Endometrium (tissue), 2 donors: ENCODE results near the gene BLVRB.
"Not testable (repeated sequence)": the region's sequence is repeated elsewhere in the genome, so short reads cannot be mapped to it uniquely, and the experiment has no call there.

Experiments
- FAIRE-seq: peaks from 2 replicates; lab custom pipeline; 2012; peaks lifted over from hg19 to GRCh38; lab: Jason Lieb, UNC
- donor health status: control.
- donor health status: control.

BLVRB gene

GRCh38 chr19:40486017-40486416, 20.5 kb upstream of the BLVRB start:
- FAIRE-seq = no peak

DNA sequence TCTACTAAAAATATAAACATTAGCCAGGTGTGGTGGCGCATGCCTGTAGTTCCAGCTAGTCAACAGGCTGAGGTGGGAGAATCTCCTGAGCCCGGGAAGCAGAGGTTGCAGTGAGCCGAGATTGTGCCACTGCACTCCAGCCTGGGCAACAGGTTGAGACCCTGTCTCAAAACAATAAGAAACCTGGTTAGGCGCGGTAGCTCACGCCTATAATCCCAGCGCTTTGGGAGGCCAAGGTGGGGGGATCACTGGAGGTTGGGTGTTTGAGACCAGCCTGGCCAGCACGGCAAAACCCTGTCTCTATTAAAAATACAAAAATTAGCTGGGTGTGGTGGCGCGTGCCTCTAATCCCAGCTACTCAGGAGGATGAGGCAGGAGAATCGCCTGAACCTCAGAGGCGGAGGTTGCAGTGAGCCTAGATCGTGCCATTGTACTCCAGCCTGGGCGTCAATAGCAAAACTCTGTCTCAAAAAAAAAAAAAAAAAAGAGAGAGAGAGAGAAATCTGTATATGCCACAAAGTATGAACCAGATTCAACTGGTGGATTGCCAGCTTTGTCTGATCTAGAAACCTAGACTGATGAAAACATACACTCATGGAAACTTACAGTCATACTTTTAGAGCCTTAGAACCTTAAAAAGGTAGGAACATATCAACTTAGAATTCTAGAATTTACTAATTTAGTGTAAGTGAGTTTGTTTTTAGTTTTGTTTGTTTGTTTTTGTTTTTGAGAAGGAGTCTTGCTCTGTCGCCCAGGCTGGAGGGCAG, 10.5 kb upstream of the BLVRB start:
- FAIRE-seq = not testable (repeated sequence)

GRCh38 chr19:40474737-40475136, 9.2 kb upstream of the BLVRB start:
- no peak for FAIRE-seq

DNA sequence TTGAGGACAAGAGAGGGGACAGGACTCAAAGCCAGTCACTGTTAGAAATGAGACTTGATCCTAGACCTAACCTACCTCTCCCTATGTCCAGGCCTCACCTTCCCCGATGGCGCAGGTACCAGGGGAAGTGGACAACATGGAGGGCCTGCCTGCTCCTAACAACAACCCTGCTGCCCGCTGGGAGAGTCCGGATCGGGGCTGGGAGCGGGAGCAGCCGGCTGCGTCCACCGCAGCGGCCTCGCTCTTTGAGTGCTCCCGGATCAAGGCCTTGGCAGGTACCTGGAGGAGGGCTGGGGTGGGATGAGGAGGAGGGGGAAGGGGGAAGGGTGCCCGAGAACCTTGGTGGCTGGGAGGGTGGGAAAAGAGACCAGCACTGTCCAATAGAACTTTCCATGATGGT, 7.0 kb upstream of the BLVRB start:
- no peak for FAIRE-seq

DNA sequence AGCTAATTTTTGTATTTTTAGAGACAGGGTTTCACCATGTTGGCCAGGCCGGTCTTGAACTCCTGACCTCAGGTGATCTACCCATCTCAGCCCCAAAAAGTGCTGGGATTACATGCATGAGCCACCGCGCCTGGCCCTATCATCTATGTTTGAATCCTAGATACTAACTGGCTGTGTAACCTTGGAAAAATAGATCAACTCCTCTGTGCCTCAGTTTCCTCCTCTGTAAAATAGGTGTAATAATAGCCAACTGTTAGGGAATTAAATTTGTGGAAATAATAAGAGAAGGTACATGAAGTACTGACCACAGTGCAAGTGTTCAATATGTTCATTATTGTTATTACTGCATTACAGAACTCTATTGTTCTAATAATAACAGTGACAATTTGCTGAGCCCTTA, 5.6 kb upstream of the BLVRB start:
- FAIRE-seq = no peak

DNA sequence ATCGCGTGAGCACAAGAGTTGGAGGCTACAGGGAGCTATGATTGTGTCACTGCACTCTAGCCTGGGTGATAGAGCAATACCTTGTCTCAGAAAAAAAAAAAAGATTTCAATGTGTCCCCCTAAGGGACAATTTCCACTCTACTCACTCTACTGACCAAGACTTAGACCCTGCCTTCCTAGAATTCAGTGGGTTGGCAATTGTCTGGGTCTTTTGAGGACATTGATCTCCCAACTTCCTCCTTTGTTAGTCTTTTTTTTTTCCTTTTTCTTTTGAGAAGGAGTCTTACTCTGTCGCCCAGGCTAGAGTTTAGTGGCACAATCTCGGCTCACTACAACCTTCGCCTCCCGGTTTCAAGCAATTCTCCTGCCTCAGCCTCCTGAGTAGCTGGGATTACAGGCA, 3.5 kb upstream of the BLVRB start:
- no peak for FAIRE-seq

- no peak for FAIRE-seq
Observed at GRCh38 chr19:40466985-40467734, 1.6 kb upstream of the BLVRB start, which contains the start of gene SPTBN4. SPTBN4 (plus strand) TSS chr19:40467001; CDS start chr19:40472622, 5,621 bp downstream.

GRCh38 chr19:40466219-40466984, 857 bp upstream of the BLVRB start:
- no peak for FAIRE-seq

- no peak for FAIRE-seq
Observed at GRCh38 chr19:40465025-40465556, 454 bp downstream of the BLVRB start.

GRCh38 chr19:40464059-40465024, 1.2 kb downstream of the BLVRB start:
- no peak for FAIRE-seq

DNA sequence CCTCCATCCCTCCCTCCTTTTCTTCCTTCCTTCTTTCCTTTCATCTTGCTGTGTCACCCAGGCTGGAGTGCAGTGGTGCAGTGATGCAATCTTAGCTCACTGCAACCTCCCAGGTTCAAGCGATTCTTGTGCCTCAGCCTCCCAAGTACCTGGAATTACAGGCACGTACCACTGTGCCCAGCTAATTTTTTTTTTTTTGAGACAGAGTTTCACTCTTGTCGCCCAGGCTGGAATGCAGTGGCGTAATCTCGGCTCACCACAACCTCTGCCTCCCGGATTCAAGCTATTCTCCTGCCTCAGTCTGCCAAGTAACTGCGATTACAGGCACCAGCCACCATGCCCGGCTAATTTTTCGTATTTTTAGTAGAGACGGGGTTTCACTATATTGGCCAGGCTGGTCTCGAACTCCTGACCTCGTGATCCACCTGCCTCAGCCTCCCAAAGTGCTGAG, 1.9 kb downstream of the BLVRB start:
- not testable (repeated sequence) for FAIRE-seq

GRCh38 chr19:40461669-40462221, 3.8 kb downstream of the BLVRB start:
- FAIRE-seq = no peak

GRCh38 chr19:40460185-40460584, 5.4 kb downstream of the BLVRB start:
- FAIRE-seq = no peak

DNA sequence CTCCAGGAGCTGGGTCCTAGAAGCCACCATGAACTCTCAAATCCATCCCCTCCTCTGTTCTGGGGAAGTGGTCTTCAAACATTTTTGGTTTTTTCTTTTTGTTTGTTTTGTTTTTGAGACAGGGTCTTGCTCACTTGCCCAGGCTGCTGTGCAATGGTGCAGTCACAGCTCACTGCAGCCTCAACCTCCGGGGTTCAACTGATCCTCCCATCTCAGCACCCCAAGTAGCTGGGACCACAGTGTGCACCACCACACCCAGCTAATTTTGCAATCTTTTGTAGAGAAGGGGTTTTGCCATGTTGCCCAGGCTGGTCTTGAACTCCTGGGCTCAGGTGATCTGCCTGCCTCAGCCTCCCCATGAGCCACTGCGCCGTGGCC, 7.0 kb downstream of the BLVRB start:
- FAIRE-seq = no peak

DNA sequence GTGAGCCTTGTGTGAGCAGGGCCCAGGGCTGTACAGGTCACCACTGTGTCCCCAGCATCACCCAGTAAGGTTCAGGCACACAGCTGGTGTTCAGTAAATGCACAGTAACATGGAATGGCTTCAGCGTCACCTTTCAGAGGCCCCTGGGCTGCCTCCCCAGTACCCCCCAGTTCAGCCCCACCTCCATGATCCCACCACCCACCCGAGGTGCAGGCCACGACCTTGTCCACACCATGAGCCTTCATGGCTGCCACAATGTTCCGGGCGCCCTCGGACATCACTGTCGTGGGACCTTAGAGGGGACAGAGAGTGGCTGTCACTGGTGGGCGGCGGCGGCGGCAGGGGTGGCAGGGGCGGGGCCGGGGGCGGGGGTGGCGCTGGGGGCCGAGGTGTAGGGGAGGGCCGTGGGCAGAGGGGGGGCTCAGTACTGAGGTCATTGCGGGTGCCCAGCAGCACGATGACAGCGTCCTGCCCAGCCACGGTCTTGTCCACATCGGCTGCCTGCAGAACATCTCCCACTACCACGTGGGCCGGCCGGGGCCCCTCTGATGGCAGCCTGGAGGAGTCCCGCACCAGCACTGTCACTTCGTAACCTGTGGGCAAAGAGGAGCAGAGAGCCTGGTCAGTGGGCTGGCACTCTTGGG, 7.5 kb downstream of the BLVRB start:
- FAIRE-seq = no peak

- no peak for FAIRE-seq
Observed at GRCh38 chr19:40457048-40457447, 8.5 kb downstream of the BLVRB start.

DNA sequence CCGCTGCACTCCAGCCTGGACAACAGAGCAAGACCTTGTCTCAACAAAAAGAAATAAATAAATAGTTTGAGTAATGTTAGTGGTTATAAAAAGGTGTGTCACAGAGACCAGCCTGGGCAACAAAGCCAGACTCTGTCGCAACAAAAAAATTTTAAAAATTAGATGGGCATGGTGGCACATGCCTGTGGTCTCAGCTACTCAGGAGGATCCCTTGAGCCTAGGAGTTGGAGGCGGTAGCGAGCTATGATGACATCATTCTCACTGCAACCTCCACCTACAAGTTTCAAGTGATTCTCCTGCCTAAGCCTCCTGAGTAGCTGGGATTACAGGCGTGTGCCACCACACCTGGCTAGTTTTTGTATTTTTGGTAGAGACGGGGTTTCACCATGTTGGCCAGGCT, 11.6 kb downstream of the BLVRB start:
- not testable (repeated sequence) for FAIRE-seq

DNA sequence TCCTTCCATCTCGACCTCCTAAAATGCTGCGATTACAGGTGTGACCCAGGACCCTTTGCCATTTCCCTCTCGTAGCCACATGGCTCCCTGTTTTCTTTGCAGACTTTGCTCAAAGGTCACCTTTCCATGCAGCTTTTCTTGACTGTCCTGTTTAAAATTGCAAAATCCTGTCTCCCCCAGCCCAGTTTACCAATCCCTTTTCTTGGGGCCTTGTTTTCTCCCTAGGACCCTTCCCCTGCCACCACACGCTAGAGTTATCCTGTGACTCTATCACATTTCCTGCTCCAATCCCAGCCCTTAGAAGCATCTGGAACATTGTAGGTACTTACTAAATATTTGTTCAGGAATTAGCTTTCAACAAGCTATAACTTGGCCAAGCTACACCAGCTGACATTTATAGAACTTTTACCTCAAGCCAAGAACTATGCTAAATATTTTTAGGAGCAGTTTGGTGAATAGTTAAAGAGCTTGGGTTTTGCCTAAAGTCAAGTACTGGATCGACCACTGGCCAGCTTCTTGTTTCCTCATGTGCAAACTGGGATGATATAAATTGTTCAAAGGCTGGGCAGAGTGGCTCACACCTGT, 12.3 kb downstream of the BLVRB start:
- no peak for FAIRE-seq

- no peak for FAIRE-seq
Observed at GRCh38 chr19:40452016-40452415, 13.5 kb downstream of the BLVRB start.

GRCh38 chr19:40450664-40451063, 14.9 kb downstream of the BLVRB start:
- no peak for FAIRE-seq
